Chondrocyte (in vitro differentiated cells): Measurements from ENCODE around the gene MAP1B. TPM values are rescaled to one million over a fixed set of nuclear protein-coding genes. Genes with fewer than 3 reads are reported as not detected.

Source experiments
- DNase-seq: peaks from one replicate; pipeline ENCODE4 v3.0.0; 2021; ENCODE audit warnings: mixed read lengths, low spot score
- H3K27ac Mint-ChIP-seq: one replicate; pipeline ENCODE4 v1.8.0; 2021; ENCODE audit warnings: mild to moderate bottlenecking, moderate library complexity, mixed read lengths; ENCODE audit not compliant: unreplicated experiment
- H3K27me3 Mint-ChIP-seq: 2 replicates; pipeline ENCODE4 v1.8.0; 2021; ENCODE audit warnings: low read depth, mixed read lengths
- H3K36me3 Mint-ChIP-seq: 2 replicates; pipeline ENCODE4 v1.8.0; 2021; ENCODE audit warnings: low read depth, mixed read lengths
- H3K4me1 Mint-ChIP-seq: 2 replicates; pipeline ENCODE4 v1.8.0; 2021; ENCODE audit warnings: low read depth, mild to moderate bottlenecking, mixed read lengths
- H3K4me3 Mint-ChIP-seq: one replicate; pipeline ENCODE4 v1.8.0; 2021; ENCODE audit warnings: mild to moderate bottlenecking, moderate library complexity, mixed read lengths; ENCODE audit not compliant: unreplicated experiment
- H3K9me3 Mint-ChIP-seq: 2 replicates; pipeline ENCODE4 v1.8.0; 2021; ENCODE audit warnings: low read depth, mixed read lengths
- CTCF ChIP-seq: fragments of 200-600 bp; sonication (generic); IDR thresholded peaks from 2 replicates; pipeline ENCODE4 v1.5.0; 2021; ENCODE audit warnings: antibody characterized with exemption, mild to moderate bottlenecking, moderate library complexity
- total RNA-seq: library from RNA; stranded (reverse); gene quantifications from 3 replicates; pipeline ENCODE4 v1.2.1, GENCODE V29; 2021

Gene MAP1B
- total RNA-seq, 1 donor from 2014 or later = 411 TPM

GRCh38 chr5:72066705-72067107, 40.6 kb upstream of the MAP1B start:
- Mint-ChIP-seq H3K9me3 (no peaks in the 10 kb centered on the region), H3K27me3 (peaks cover 2% of the 10 kb centered on the region), H3K36me3 (no peaks in the 10 kb centered on the region), H3K27ac (peak overlapping the region; percentile 87), H3K4me1 (peaks cover 30% of the 10 kb centered on the region), H3K4me3 (no peak overlapping the region)
- DNase-seq = no peak
- TF ChIP-seq CTCF = no peak

GRCh38 chr5:72067682-72068470, 39.4 kb upstream of the MAP1B start:
- Mint-ChIP-seq H3K36me3 (no peaks in the 10 kb centered on the region), H3K9me3 (no peaks in the 10 kb centered on the region), H3K27me3 (peaks cover 2% of the 10 kb centered on the region), H3K4me1 (peaks cover 30% of the 10 kb centered on the region), H3K27ac (peak overlapping the region; percentile 87), H3K4me3 (no peak overlapping the region)
- DNase-seq = no peak
- TF ChIP-seq CTCF = no peak

GRCh38 chr5:72070529-72070928, 36.7 kb upstream of the MAP1B start:
- Mint-ChIP-seq H3K27ac (no peak overlapping the region), H3K36me3 (no peaks in the 10 kb centered on the region), H3K4me3 (no peak overlapping the region), H3K9me3 (no peaks in the 10 kb centered on the region), H3K4me1 (peaks cover 28% of the 10 kb centered on the region), H3K27me3 (no peaks in the 10 kb centered on the region)
- TF ChIP-seq CTCF = no peak
- no peak for DNase-seq

GRCh38 chr5:72071906-72072305, 35.4 kb upstream of the MAP1B start:
- no peak overlapping the region for H3K27ac Mint-ChIP-seq

GRCh38 chr5:72074251-72074650, 33.0 kb upstream of the MAP1B start:
- Mint-ChIP-seq H3K4me1 (peaks cover 8% of the 10 kb centered on the region), H3K9me3 (no peaks in the 10 kb centered on the region), H3K27me3 (no peaks in the 10 kb centered on the region), H3K36me3 (no peaks in the 10 kb centered on the region), H3K27ac (no peak overlapping the region), H3K4me3 (no peak overlapping the region)
- DNase-seq = no peak
- TF ChIP-seq CTCF = no peak

More at GRCh38 chr5:72071906-72072305, 35.4 kb upstream of the MAP1B start:
- Mint-ChIP-seq H3K4me1 (peaks cover 15% of the 10 kb centered on the region), H3K9me3 (no peaks in the 10 kb centered on the region), H3K36me3 (no peaks in the 10 kb centered on the region), H3K27me3 (no peaks in the 10 kb centered on the region), H3K4me3 (no peak overlapping the region)
- no peak for TF ChIP-seq CTCF
- DNase-seq = no peak
